GM19351 (cell line): Measurements from ENCODE around the gene SESTD1.

Experiments
- ATAC-seq: cut with Tn5 transposase; IDR thresholded peaks from one replicate; pipeline ENCODE4 v1.9.1; 2021; ENCODE audit warnings: mild to moderate bottlenecking, moderate library complexity; ENCODE audit not compliant: unreplicated experiment

SESTD1 gene

DNA sequence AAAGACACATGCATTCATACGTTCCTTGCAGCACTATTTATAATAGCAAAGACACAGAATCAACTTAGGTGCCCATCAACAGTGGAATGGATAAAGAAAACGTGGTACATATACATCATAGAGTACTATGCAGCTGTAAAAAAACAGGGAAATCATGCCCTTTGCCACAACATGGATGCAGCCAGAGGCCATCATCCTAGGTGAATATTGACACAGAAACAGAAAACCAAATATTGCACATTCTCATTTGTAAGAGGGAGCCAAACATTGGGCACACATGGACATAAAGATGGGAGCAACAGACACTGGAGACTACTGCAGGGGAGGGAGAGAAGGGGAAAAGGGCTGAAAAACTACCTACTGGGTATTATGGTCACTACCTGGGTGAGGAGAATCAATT lies 73.5 kb downstream of the SESTD1 start:
- no peak for ATAC-seq

GRCh38 chr2:179186126-179186525 lies 78.5 kb downstream of the SESTD1 start:
- no peak for ATAC-seq

DNA sequence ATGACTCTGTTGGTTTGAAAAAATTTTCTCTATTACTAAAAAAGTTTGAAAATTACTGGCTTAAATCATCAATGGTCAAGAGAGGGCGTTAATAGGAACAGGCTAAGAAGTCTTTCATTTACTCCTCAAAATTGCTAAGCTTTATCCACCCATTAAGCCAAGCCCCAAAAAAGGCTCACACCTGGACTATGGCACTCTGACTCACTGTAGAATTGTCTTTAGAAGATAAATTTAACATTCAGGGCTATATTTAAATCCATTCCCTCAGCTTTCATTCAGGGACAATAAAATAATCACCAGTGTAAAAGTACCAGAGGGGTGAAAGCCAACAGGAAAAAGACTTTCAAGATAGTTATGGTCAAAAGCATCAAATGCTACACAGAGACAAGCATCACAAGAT lies 80.0 kb downstream of the SESTD1 start:
- no peak for ATAC-seq

DNA sequence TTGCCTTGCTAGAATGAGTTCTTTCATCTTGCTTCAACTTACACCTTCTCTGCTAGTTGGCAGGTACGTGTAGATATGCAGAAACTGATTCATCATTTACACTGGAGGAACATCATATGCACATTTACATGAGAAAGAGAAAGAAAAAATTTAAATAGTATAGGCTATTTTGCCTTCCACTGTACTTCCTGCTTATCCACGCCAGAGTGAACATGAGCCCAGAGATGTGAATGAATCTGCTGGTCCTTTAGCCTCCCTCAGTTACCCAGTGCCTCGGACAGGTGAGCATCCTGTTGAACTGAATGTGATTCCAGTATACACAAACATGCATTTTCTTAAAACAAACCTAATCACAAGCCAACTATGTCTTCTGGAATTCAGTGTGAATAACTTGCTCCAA lies 83.6 kb downstream of the SESTD1 start:
- ATAC-seq: no peak

GRCh38 chr2:179180242-179180641 lies 84.4 kb downstream of the SESTD1 start:
- no peak for ATAC-seq

DNA sequence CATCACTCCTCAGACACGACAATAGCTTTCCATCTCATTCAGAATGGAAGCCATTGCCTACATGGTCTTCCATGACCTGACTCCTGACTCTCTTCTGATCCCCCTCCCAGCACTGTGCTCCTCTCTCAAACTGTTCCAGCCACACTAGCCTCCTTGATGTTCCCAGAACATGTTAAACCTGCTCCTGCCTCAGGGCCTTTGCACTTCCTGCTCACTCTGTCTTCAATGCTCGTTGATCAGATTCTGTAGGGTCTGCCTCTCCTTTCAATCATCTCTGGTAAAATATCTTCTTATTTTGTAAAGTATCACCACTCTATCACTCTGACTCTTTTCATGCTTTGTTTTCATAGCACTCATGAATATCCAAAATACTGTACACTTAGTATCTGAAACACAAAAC lies 84.9 kb downstream of the SESTD1 start:
- no peak for ATAC-seq

DNA sequence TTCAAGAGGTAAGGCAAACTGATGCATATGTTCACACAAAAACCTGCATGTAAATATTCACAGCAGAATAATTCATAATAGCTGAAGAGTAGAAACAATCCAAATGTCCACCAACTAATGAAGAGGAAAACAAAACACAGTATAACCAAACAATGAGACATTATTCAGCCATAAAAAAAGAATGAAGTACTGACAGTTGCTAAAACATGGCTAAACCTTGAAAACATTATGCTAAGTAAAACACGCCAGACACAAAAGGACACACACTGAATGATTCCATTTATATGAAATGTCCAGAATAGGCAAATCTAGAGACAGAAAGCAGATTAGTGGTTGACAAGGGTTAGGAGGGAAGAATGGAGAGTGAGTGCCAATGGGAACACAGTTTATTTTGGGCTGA lies 86.9 kb downstream of the SESTD1 start:
- ATAC-seq: no peak

- ATAC-seq: no peak
These were observed 90.4 kb downstream of the SESTD1 start for GRCh38 chr2:179174240-179174639.

- ATAC-seq: no peak
These were observed 91.7 kb downstream of the SESTD1 start for GRCh38 chr2:179172894-179173293.

- ATAC-seq: no peak
These were observed 93.3 kb downstream of the SESTD1 start for GRCh38 chr2:179171371-179171770.

GRCh38 chr2:179170901-179171300 lies 93.7 kb downstream of the SESTD1 start:
- ATAC-seq: no peak

DNA sequence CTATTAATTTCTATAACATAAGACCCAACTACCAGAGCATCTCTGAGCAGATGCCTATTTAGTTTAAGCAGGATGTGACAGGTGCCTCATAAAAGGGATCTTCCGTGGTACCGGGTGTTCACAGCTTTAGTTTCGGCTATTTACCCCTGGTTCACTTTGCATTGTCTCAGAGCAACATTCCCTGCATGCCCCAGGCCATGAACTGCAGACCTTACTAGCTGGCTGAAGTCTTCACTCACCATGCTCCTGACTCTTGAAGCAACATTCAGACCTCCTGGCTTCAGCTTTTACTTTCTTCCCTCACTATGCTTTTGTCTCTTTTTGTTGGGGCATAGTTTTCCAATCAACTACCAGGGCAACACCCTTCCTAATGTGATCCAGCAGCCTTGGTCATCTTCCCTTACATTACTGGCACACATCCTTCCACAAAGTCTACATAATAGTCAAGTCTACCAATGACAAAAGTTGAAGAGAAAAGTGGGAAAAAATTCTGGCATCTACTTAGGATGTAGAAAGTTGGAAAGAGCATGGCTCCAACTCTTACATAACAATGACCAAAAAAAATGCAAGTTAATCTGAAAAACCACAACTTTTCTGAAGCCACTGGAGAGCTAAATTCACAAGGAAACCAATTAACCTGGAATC lies 99.2 kb downstream of the SESTD1 start:
- ATAC-seq: no peak

- no peak for ATAC-seq
These were observed 123.4 kb downstream of the SESTD1 start for GRCh38 chr2:179141206-179141605.

- ATAC-seq: no peak
These were observed 124.1 kb downstream of the SESTD1 start for GRCh38 chr2:179140571-179140970.

GRCh38 chr2:179139506-179139905 lies 125.1 kb downstream of the SESTD1 start:
- no peak for ATAC-seq

- ATAC-seq: no peak
These were observed 127.4 kb downstream of the SESTD1 start for GRCh38 chr2:179137200-179137759.

GRCh38 chr2:179133016-179133415 lies 131.6 kb downstream of the SESTD1 start:
- ATAC-seq: no peak

DNA sequence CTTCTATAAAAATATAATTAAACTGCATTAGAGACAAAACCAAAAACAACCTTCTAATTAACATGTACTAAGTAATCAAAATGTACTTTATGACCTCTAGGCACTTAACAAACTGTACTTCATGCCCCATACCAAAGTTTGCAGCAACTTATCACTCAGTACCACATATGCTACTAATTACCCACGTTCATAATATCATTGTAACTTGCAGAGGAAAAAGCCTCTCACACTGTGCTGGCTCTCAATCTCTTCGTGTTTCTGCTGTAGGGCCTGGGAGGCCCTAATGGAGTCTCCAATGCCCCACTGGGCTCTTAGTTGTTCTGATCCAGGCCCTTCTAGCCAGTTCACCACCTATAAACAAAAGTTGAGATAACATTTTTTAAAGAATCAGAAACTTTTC lies 132.6 kb downstream of the SESTD1 start:
- ATAC-seq: no peak

- no peak for ATAC-seq
These were observed 134.1 kb downstream of the SESTD1 start for GRCh38 chr2:179130560-179130959.

- peak; percentile 56 for ATAC-seq
These were observed 134.9 kb downstream of the SESTD1 start for GRCh38 chr2:179129574-179130238.

- no peak for ATAC-seq
These were observed 139.2 kb downstream of the SESTD1 start for GRCh38 chr2:179125404-179125803.

GRCh38 chr2:179124282-179124681 lies 140.3 kb downstream of the SESTD1 start:
- no peak for ATAC-seq

DNA sequence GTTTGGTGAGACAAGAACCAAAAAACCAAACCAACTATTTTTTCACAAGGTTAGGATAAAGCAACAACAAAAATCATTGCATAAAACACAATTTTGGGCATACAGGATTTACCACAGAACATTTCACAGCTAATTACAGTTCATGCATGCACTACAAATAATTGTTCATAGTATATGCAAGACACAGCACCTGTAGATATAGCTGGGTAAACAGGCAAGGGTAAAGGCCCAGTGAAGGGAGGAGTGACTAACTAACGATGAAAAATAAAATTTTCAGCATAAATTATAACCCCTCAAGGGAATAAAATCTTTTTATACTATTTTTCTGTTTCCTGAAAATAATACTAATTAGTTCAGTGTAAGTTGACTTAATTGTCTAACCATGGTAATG lies 141.4 kb downstream of the SESTD1 start:
- ATAC-seq: no peak
